ENCODE measurements around the gene SLC8A3.

DNA sequence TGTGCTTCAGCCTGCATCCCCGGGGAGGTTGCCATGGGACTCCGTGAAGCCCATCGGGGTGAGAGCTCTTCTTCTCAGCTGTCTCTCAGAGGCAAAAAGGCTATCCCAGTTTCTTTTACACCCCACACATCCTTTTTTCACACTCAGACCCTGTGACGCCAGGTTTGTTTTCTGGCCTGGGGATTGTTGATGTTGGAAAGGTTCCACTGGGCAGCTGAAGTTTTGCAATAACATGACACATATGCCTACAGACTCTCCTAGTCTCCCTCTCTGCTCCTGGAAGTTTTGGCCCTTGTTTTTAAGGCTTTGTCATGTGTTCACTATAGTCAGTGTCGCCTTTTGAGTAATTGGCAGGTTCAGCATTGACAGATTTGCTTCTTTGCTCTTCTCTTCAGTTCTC is 190.9 kb downstream of the SLC8A3 start:
- TF ChIP-seq, protein P1, sequence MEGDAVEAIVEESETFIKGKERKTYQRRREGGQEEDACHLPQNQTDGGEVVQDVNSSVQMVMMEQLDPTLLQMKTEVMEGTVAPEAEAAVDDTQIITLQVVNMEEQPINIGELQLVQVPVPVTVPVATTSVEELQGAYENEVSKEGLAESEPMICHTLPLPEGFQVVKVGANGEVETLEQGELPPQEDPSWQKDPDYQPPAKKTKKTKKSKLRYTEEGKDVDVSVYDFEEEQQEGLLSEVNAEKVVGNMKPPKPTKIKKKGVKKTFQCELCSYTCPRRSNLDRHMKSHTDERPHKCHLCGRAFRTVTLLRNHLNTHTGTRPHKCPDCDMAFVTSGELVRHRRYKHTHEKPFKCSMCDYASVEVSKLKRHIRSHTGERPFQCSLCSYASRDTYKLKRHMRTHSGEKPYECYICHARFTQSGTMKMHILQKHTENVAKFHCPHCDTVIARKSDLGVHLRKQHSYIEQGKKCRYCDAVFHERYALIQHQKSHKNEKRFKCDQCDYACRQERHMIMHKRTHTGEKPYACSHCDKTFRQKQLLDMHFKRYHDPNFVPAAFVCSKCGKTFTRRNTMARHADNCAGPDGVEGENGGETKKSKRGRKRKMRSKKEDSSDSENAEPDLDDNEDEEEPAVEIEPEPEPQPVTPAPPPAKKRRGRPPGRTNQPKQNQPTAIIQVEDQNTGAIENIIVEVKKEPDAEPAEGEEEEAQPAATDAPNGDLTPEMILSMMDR (IDR thresholded peaks at IDR 0.05; ENCODE audit: insufficient read depth, low read length): no peak
- TF ChIP-seq POLR2AphosphoS5 (IDR thresholded peaks at IDR 0.05; ENCODE audit: low read depth) (no peak), GABPA (IDR thresholded peaks at IDR 0.05; ENCODE audit: low read depth) (no peak), SPI1 (IDR thresholded peaks at IDR 0.05; ENCODE audit: borderline replicate concordance, low read depth) (no peak)
- TF ChIP-seq, protein P2, sequence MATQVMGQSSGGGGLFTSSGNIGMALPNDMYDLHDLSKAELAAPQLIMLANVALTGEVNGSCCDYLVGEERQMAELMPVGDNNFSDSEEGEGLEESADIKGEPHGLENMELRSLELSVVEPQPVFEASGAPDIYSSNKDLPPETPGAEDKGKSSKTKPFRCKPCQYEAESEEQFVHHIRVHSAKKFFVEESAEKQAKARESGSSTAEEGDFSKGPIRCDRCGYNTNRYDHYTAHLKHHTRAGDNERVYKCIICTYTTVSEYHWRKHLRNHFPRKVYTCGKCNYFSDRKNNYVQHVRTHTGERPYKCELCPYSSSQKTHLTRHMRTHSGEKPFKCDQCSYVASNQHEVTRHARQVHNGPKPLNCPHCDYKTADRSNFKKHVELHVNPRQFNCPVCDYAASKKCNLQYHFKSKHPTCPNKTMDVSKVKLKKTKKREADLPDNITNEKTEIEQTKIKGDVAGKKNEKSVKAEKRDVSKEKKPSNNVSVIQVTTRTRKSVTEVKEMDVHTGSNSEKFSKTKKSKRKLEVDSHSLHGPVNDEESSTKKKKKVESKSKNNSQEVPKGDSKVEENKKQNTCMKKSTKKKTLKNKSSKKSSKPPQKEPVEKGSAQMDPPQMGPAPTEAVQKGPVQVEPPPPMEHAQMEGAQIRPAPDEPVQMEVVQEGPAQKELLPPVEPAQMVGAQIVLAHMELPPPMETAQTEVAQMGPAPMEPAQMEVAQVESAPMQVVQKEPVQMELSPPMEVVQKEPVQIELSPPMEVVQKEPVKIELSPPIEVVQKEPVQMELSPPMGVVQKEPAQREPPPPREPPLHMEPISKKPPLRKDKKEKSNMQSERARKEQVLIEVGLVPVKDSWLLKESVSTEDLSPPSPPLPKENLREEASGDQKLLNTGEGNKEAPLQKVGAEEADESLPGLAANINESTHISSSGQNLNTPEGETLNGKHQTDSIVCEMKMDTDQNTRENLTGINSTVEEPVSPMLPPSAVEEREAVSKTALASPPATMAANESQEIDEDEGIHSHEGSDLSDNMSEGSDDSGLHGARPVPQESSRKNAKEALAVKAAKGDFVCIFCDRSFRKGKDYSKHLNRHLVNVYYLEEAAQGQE (IDR thresholded peaks at IDR 0.05; ENCODE audit: insufficient replicate concordance, low read depth): no peak

All from HL-60 (cell line).